HCT116 (cell line): ENCODE data around the gene LASP1. TPM values are rescaled to one million over a fixed set of nuclear protein-coding genes. Genes with fewer than 3 reads are reported as not detected.

Experiments
- ATAC-seq: fragments of 200-7000 bp; cut with Tn5 transposase; 2 replicates; pipeline ENCODE4 v1.9.1; 2020; ENCODE audit warnings: mild to moderate bottlenecking, moderate library complexity
- BruUV-seq: library from RNA; stranded (reverse); fragments of 400-500 nt; replicated peaks from 2 replicates; lab custom pipeline; 2021; lab: Mats Ljungman, UMichigan
- CTCF ChIA-PET: fragments of 300-600 bp; sonication (Branson Sonifier 250); formaldehyde crosslinking; loops from one replicate; lab custom pipeline; 2021; ENCODE audit warnings: antibody characterized with exemption; lab: Charles Lee
- POLR2A ChIA-PET: fragments of 300-600, 350-600 bp; sonication (Branson Sonifier 250); formaldehyde crosslinking; loops from one replicate; lab custom pipeline; 2021; ENCODE audit warnings: antibody characterized with exemption; lab: Charles Lee
- RAD21 ChIA-PET, 2 experiments: fragments of 300-600 bp; sonication (Branson Sonifier 250); formaldehyde crosslinking; loops; one replicate each; lab custom pipeline; 2023; ENCODE audit warnings: low total read pairs in 2 of 2; ENCODE audit not compliant: uncharacterized antibody in 2 of 2, unreplicated experiment in 2 of 2, low non-redundant PET in 1 of 2; lab: Charles Lee
- DNase-seq: peaks from one replicate; pipeline ENCODE4 v3.0.0-alpha.2; 2010; ENCODE audit warnings: low read depth, low spot score
- H2AFZ ChIP-seq: fragments of 200-600 bp; shearing (Covaris generic), sonication (generic); 2 replicates; pipeline ENCODE4 v1.6.1; 2017; ENCODE audit warnings: low read depth, mixed run types, mixed read lengths, antibody characterized with exemption, low read length; ENCODE audit not compliant: poor library complexity, severe bottlenecking
- H3K27ac ChIP-seq: 2 replicates; pipeline ENCODE4 v1.5.1; 2012; ENCODE audit warnings: low read depth, low read length
- H3K27me3 ChIP-seq: fragments of 200-600 bp; sonication (generic); 2 replicates; pipeline ENCODE4 v1.6.1; 2016; ENCODE audit warnings: mixed run types, low read length, mixed read lengths; ENCODE audit not compliant: insufficient read depth
- H3K36me3 ChIP-seq, 2 experiments: fragments of 200-500 bp in 1 of 2; fragments of 200-600 bp in 1 of 2; sonication (Bioruptor generic) in 1 of 2; sonication (generic) in 1 of 2; 2 replicates each; pipeline versions ENCODE4 v1.5.1 to v1.6.1; 2014 to 2016; ENCODE audit warnings: low read length in 2 of 2, inconsistent platforms in 1 of 2, mixed read lengths in 1 of 2, mixed run types in 1 of 2; ENCODE audit not compliant: insufficient read depth in 2 of 2, control insufficient read depth in 1 of 2
- H3K4me1 ChIP-seq, 2 experiments: fragments of 200-600 bp in 1 of 2; sonication (generic) in 1 of 2; 2 replicates each; pipeline versions ENCODE4 v1.5.1 to v1.6.1; 2012 to 2017; ENCODE audit warnings: low read length in 2 of 2, inconsistent platforms in 1 of 2, mild to moderate bottlenecking in 1 of 2, mixed read lengths in 1 of 2, mixed run types in 1 of 2, moderate library complexity in 1 of 2; ENCODE audit not compliant: insufficient read depth in 2 of 2, control insufficient read depth in 1 of 2
- H3K4me2 ChIP-seq: fragments of 200-600 bp; sonication (generic); 2 replicates; pipeline ENCODE4 v1.6.1; 2017; ENCODE audit warnings: mixed run types, low read length, mixed read lengths
- H3K4me3 ChIP-seq, 2 experiments: fragments of 200-600 bp in 1 of 2; sonication (generic) in 1 of 2; replicated peaks in 1 of 2; 2 replicates each; pipeline ENCODE4 v1.5.1; 2011 to 2016; ENCODE audit warnings: low read length in 2 of 2, control low read depth in 1 of 2, low read depth in 1 of 2, mild to moderate bottlenecking in 1 of 2, mixed read lengths in 1 of 2, mixed run types in 1 of 2
- H3K79me2 ChIP-seq: fragments of 200-600 bp; sonication (generic); 2 replicates; pipeline ENCODE4 v1.6.1; 2017; ENCODE audit warnings: mild to moderate bottlenecking, mixed run types, low read length, moderate library complexity, mixed read lengths; ENCODE audit not compliant: insufficient read depth
- H3K9ac ChIP-seq: fragments of 200-600 bp; sonication (generic); 2 replicates; pipeline ENCODE4 v1.6.1; 2016; ENCODE audit warnings: low read length, mixed read lengths
- H3K9me2 ChIP-seq: fragments of 200-600 bp; sonication (generic), shearing (Covaris generic); 2 replicates; pipeline ENCODE4 v1.6.1; 2017; ENCODE audit warnings: mixed run types, mild to moderate bottlenecking, moderate library complexity; ENCODE audit not compliant: insufficient read depth
- H3K9me3 ChIP-seq, 2 experiments: fragments of 200-500 bp in 1 of 2; fragments of 200-600 bp in 1 of 2; sonication (Bioruptor generic) in 1 of 2; sonication (generic) in 1 of 2; 2 replicates each; pipeline ENCODE4 v1.6.1; 2014 to 2017; ENCODE audit warnings: low read length in 2 of 2, mixed read lengths in 2 of 2, inconsistent platforms in 1 of 2, low read depth in 1 of 2, mild to moderate bottlenecking in 1 of 2, mixed run types in 1 of 2, moderate library complexity in 1 of 2; ENCODE audit not compliant: control insufficient read depth in 1 of 2, insufficient read depth in 1 of 2
- H4K20me1 ChIP-seq: fragments of 200-600 bp; sonication (generic), shearing (Covaris generic); 2 replicates; pipeline ENCODE4 v1.6.1; 2017; ENCODE audit warnings: mixed run types, mild to moderate bottlenecking, moderate library complexity; ENCODE audit not compliant: insufficient read depth
- CBX3 ChIP-seq: IDR thresholded peaks from 2 replicates; pipeline ENCODE4 v1.6.1; 2012; ENCODE audit warnings: low read depth
- CEBPB ChIP-seq: IDR thresholded peaks from 2 replicates; pipeline ENCODE4 v1.6.1; 2012; ENCODE audit warnings: low read depth
- CTCF ChIP-seq, 3 experiments: fragments of 200-600 bp in 1 of 3; sonication (generic) in 1 of 3; IDR thresholded peaks in 2 of 3; conservative IDR thresholded peaks in 1 of 3; 2 replicates each; pipeline ENCODE4 v1.5.1; 2012 to 2017; ENCODE audit warnings: low read depth in 2 of 3, low read length in 2 of 3, antibody characterized with exemption in 1 of 3, borderline replicate concordance in 1 of 3, control low read depth in 1 of 3, mild to moderate bottlenecking in 1 of 3, mixed read lengths in 1 of 3, mixed run types in 1 of 3, moderate library complexity in 1 of 3; ENCODE audit not compliant: insufficient read depth in 1 of 3
- EGR1 ChIP-seq: IDR thresholded peaks from 2 replicates; pipeline ENCODE4 v1.6.1; 2012; ENCODE audit warnings: low read depth
- EZH2phosphoT487 ChIP-seq: fragments of 200-600 bp; IDR thresholded peaks from 2 replicates; pipeline ENCODE4 v1.6.1; 2018; ENCODE audit warnings: antibody characterized with exemption, borderline replicate concordance
- POLR2A ChIP-seq: IDR thresholded peaks from 2 replicates; pipeline ENCODE4 v1.7.0; 2011; ENCODE audit warnings: borderline replicate concordance; ENCODE audit not compliant: insufficient read depth, insufficient read length; ENCODE audit errors: extremely low read depth
- POLR2AphosphoS5 ChIP-seq: IDR thresholded peaks from 2 replicates; pipeline ENCODE4 v1.6.1; 2011; ENCODE audit warnings: mild to moderate bottlenecking, low read depth, low read length, moderate library complexity
- RAD21 ChIP-seq: IDR thresholded peaks from 2 replicates; pipeline ENCODE4 v1.6.1; 2012; ENCODE audit warnings: low read depth, mild to moderate bottlenecking
- SIN3A ChIP-seq: IDR thresholded peaks from 2 replicates; pipeline ENCODE4 v1.6.1; 2012; ENCODE audit warnings: low read depth
- SP1 ChIP-seq: IDR thresholded peaks from 2 replicates; pipeline ENCODE4 v1.6.1; 2012; ENCODE audit warnings: low read depth
- SRF ChIP-seq: IDR thresholded peaks from 2 replicates; pipeline ENCODE4 v1.6.1; 2012; ENCODE audit warnings: low read depth
- ZBTB33 ChIP-seq: IDR thresholded peaks from 2 replicates; pipeline ENCODE4 v1.6.1; 2011; ENCODE audit warnings: mild to moderate bottlenecking, low read length, moderate library complexity; ENCODE audit not compliant: insufficient replicate concordance; ENCODE audit errors: extremely low read depth
- ZFX ChIP-seq: fragments of 450-650 bp; IDR thresholded peaks from 2 replicates; pipeline ENCODE4 v1.6.1; 2017
- intact Hi-C: fragments of 100-400 bp; cut with micrococcal nuclease; formaldehyde crosslinking; loops from 2 replicates; pipeline ENCODE4 v1.10.0; 2022
- total RNA-seq: library from RNA; stranded (reverse); gene quantifications from one replicate; pipeline ENCODE4 v1.2.1, GENCODE V29; 2021; ENCODE audit not compliant: unreplicated experiment
- TF ChIP-seq, protein P1 (sequence below): IDR thresholded peaks from 2 replicates; pipeline ENCODE4 v1.6.1; 2012; ENCODE audit warnings: low read depth
- TF ChIP-seq, protein P2 (sequence below): IDR thresholded peaks from 2 replicates; pipeline ENCODE4 v1.6.1; 2012

The LASP1 gene
- total RNA-seq, 1 experiment from 2014 or later, result 149 TPM

GRCh38 chr17:38958756-38959155, 88.9 kb downstream of the LASP1 start:
- CTCF ChIA-PET, result interaction anchor here (1.2 kb wide), 1 partner anchor 12 kb away, joined by 4 read pairs; no protein-coding TSS in a partner anchor
- DNase-seq, result no peak

More at GRCh38 chr17:38958756-38959155, 88.9 kb downstream of the LASP1 start:
- no peaks in the 10 kb centered on the region for H3K79me2 ChIP-seq
- no peaks in the 10 kb centered on the region for H3K9me3 ChIP-seq
- POLR2A ChIA-PET, result no interaction called here
- no peak overlapping the region for H3K27ac ChIP-seq
- no peak overlapping the region for H3K4me3 ChIP-seq
- no peaks in the 10 kb centered on the region for H4K20me1 ChIP-seq
- no TSS peak for BruUV-seq
- H3K9ac ChIP-seq, result no peak overlapping the region
- H3K4me1 ChIP-seq, result peaks cover 0 to 12% of the 10 kb centered on the region in 2 experiments; a peak in 2 of 4 replicates
- intact Hi-C loops, result no loop called here
- peak overlapping the region; percentile 98 for H2AFZ ChIP-seq
- no peak for TF ChIP-seq SIN3A
- no peak for TF ChIP-seq EZH2phosphoT487
- no peak for TF ChIP-seq SP1
- TF ChIP-seq, protein P1, sequence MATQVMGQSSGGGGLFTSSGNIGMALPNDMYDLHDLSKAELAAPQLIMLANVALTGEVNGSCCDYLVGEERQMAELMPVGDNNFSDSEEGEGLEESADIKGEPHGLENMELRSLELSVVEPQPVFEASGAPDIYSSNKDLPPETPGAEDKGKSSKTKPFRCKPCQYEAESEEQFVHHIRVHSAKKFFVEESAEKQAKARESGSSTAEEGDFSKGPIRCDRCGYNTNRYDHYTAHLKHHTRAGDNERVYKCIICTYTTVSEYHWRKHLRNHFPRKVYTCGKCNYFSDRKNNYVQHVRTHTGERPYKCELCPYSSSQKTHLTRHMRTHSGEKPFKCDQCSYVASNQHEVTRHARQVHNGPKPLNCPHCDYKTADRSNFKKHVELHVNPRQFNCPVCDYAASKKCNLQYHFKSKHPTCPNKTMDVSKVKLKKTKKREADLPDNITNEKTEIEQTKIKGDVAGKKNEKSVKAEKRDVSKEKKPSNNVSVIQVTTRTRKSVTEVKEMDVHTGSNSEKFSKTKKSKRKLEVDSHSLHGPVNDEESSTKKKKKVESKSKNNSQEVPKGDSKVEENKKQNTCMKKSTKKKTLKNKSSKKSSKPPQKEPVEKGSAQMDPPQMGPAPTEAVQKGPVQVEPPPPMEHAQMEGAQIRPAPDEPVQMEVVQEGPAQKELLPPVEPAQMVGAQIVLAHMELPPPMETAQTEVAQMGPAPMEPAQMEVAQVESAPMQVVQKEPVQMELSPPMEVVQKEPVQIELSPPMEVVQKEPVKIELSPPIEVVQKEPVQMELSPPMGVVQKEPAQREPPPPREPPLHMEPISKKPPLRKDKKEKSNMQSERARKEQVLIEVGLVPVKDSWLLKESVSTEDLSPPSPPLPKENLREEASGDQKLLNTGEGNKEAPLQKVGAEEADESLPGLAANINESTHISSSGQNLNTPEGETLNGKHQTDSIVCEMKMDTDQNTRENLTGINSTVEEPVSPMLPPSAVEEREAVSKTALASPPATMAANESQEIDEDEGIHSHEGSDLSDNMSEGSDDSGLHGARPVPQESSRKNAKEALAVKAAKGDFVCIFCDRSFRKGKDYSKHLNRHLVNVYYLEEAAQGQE, result no peak
- no peak for TF ChIP-seq CBX3
- TF ChIP-seq ZBTB33, result no peak
- TF ChIP-seq, protein P2, sequence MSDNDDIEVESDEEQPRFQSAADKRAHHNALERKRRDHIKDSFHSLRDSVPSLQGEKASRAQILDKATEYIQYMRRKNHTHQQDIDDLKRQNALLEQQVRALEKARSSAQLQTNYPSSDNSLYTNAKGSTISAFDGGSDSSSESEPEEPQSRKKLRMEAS, result no peak
- no peak for TF ChIP-seq POLR2AphosphoS5
- TF ChIP-seq CEBPB, result no peak
- TF ChIP-seq ZFX, result no peak
- TF ChIP-seq EGR1, result no peak
- no peak for TF ChIP-seq CTCF (IDR thresholded peaks at IDR 0.05 in 2 of 3, conservative IDR thresholded peaks at IDR 0.05 in 1 of 3; ENCODE audit: borderline replicate concordance in 1 of 3, insufficient read depth in 1 of 3, low read depth in 2 of 3, low read length in 2 of 3)
- no peak for TF ChIP-seq RAD21
- TF ChIP-seq SRF, result no peak
- no peak for TF ChIP-seq POLR2A
- RAD21 ChIA-PET, result no interaction called here
- no peaks in the 10 kb centered on the region for H3K27me3 ChIP-seq
- peak overlapping the region; percentile 37 for H3K4me2 ChIP-seq
- H3K36me3 ChIP-seq, result no peaks in the 10 kb centered on the region
- H3K9me2 ChIP-seq, result no peaks in the 10 kb centered on the region
- ATAC-seq, result peak; percentile 36; the same call in 1 of the 2 replicates
